ENCODE data around the gene SLC25A25. TPM values are rescaled to one million over a fixed set of nuclear protein-coding genes. Genes with fewer than 3 reads are reported as not detected.

SLC25A25 gene
- total RNA-seq, 4 donors from 2014 or later, result 15.8 to 37.9 (median 24.1) TPM

DNA sequence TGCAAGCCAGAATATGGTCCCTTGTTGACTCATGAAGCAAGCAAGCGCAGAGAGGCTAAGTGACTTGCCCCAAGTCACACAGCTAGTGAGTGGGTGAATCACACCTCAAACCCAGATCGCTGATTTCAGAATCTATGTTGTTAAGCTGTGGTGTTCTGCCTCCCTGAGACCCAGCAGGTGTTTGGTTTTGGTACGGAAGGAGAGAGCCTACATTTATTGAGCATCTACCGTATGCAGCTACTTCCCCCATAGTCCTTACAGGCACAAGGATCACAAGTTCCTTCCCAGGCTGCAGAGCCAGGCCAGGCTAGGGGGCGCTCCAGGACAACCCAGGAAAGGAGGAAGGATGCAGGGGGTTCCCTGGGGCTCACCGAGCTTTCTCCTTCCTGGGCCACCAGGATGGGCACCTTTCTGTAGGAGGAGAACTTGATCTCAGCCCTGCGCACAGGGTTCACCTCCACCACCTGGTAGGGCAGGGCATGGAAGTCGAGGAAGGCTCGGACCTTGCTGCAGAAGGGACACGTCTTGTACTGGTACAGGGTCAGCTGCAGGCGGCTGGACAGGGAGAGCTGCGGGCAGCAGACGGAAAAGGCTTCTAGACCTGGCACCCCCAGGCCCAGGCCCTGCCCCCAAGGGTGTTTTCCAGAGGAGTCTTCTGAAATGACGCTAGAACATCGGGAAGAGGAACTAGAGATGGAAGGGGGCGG lies 57.0 kb downstream of the SLC25A25 start:
- no peak for DNase-seq
- peaks cover 9 to 48% (median 32%) of the 10 kb centered on the region in 3 donors for H3K36me3 ChIP-seq
- 54 to 74% methylated on average over 3 to 7 of the region's 16 CpGs for WGBS, 2 donors
- H3K27ac ChIP-seq, result no peak overlapping the region
- H3K9me3 ChIP-seq, result no peaks in the 10 kb centered on the region
- no peaks in the 10 kb centered on the region for H3K27me3 ChIP-seq
- intact Hi-C loops (cut with DNase I), result no loop called here
- H3K4me1 ChIP-seq, result peaks cover 25 to 47% (median 27%) of the 10 kb centered on the region in 3 donors
- no peak overlapping the region for H3K4me3 ChIP-seq
- TF ChIP-seq POLR2A (IDR thresholded peaks at IDR 0.05), result no peak
- TF ChIP-seq, protein P1, sequence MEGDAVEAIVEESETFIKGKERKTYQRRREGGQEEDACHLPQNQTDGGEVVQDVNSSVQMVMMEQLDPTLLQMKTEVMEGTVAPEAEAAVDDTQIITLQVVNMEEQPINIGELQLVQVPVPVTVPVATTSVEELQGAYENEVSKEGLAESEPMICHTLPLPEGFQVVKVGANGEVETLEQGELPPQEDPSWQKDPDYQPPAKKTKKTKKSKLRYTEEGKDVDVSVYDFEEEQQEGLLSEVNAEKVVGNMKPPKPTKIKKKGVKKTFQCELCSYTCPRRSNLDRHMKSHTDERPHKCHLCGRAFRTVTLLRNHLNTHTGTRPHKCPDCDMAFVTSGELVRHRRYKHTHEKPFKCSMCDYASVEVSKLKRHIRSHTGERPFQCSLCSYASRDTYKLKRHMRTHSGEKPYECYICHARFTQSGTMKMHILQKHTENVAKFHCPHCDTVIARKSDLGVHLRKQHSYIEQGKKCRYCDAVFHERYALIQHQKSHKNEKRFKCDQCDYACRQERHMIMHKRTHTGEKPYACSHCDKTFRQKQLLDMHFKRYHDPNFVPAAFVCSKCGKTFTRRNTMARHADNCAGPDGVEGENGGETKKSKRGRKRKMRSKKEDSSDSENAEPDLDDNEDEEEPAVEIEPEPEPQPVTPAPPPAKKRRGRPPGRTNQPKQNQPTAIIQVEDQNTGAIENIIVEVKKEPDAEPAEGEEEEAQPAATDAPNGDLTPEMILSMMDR (IDR thresholded peaks at IDR 0.05), result peak; percentile 41 to 75 (median 54)

DNA sequence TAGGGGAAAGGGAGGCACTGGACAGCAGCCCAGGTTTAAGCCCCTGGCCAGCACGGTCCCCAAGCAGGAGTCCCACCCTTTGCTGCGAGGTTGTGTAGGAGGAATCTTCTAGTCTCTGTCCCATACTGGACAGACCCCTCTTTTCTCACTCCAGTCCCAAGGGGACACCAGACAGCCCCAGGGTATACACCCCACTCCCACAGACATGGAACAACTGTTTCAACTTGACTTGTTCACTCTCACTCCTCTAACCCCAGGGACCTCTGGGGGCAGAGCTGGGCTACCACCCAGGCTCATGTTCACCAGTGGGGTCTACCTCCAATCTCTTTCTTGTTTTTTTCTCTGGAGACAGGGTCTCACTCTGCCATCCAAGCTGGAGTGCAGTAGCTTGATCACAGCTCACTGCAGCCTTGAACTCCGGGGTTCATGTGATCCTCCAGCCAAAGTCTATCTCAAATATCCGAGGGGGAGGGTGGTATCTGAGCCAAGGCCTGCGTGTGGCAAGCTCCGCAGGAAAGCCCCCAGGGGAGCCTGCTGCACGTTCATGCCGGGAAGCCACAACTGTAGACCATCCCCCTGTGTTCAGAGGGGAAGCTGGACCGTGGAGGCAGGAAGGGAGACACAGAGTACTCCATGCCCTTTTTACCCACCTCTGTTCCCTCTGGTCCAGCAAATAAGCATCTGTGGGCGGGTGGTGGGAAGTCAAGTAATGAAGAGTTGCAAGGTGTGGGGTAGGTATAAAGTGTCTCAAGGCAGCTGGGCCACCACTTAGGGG lies 57.7 kb downstream of the SLC25A25 start:
- TF ChIP-seq POLR2A (IDR thresholded peaks at IDR 0.05), result no peak
- TF ChIP-seq, protein P1 (IDR thresholded peaks at IDR 0.05), result no peak
- Histone ChIP-seq H3K4me1 (peaks cover 25 to 47% (median 27%) of the 10 kb centered on the region in 3 donors), H3K27me3 (no peaks in the 10 kb centered on the region), H3K27ac (peak overlapping the region in 2 of 4 donors; percentile 33 to 39), H3K9me3 (no peaks in the 10 kb centered on the region), H3K4me3 (peak overlapping the region in 3 of 4 donors; percentile 82 to 99 (median 93)), H3K36me3 (peaks cover 9 to 41% (median 32%) of the 10 kb centered on the region in 3 donors)
- 30 to 44% methylated on average over 6 to 9 of the region's 10 CpGs for WGBS, 2 donors
- DNase-seq, result no peak
- intact Hi-C loops (cut with DNase I), result no loop called here

DNA sequence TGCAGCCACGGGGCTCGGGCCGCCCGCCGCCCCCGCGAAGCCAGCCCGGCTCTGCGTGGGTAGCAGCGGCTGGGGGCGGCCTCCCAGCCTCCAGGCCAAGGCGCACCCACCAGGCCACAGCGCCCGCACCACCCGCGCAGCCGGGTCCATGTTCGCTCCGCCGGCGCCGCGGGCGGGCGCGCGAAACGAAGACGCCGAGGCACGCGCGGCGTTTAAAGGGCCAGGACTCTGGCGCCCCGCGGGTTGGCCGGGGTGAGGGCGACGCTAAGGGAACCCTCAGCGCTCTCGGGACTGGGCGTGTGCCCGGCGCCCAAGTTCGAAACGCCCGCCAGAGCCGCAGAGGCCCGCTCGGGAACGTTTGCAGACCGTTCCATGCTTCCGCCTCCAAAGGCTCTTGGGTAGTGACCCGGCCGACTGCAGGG lies 59.5 kb downstream of the SLC25A25 start, which contains the start of gene PTGES2:
Gene PTGES2, minus strand, starts transcription at position 162 of the 422 bp plus-strand sequence. Its CDS starts 12 bp downstream, at position 150.
- intact Hi-C loops (cut with DNase I), result no loop called here
- peaks cover 4 to 22% (median 21%) of the 10 kb centered on the region in 3 donors for H3K36me3 ChIP-seq
- DNase-seq, result no peak
- peak within 1 kb of the TSS; percentile 88 to 99 (median 97) for H3K27ac ChIP-seq
- H3K4me3 ChIP-seq, result peak within 1 kb of the TSS; percentile 82 to 99 (median 92)
- peaks cover 25 to 47% (median 27%) of the 10 kb centered on the region in 3 donors for H3K4me1 ChIP-seq
- TF ChIP-seq, protein P1 (IDR thresholded peaks at IDR 0.05), result no peak
- peak in 1 of 4 donors; percentile 44 for TF ChIP-seq POLR2A (IDR thresholded peaks at IDR 0.05)
- peaks cover 0 to 8% (median 0%) of the 10 kb centered on the region in 4 donors for H3K27me3 ChIP-seq
- no CpG with 5 or more reads among the region's 56 CpGs for WGBS, 2 donors
- no peaks in the 10 kb centered on the region for H3K9me3 ChIP-seq

DNA sequence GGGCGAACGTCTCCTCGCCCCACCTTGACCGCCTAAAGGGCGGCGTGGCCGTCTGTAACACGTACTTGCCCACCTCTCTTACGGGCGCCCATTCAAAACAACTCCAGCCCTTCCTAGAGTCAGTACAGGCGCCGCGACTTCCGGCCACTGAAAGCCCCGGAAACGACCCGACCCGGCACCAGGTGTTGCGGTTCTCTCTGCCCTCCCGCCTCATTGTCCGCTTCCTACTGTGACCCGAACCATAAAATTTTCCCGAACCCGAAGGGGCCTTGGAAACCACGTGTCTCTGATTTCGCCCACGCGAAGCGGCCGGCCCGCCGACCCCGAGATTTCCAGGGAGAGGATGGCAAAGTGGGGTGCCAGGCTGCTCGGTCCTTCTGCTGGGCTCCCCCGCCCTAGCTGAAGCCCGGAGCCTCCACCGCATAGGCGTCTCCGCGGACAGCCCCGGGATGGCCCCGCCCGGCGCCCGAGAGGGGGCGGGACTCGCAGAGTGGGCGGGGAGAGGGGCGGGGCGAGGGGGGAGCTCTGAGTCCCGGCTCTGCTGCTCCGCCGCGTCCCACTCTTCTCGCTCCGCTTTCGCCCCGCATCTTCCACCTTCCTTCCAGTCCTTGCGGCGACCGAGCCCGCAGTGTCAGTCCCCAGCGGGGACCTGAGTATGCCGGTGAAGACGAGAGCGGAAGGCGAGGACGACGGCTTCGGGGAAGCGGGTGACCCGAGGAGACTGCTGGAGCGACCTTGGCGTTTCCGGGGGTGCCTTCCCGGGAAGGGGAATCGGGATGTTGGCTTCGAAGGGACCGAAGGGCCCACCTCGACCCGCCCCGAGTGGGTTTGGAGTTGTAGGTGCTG lies 60.2 kb downstream of the SLC25A25 start:
- DNase-seq, result peak; percentile 42
- WGBS, 2 donors, result 0% methylated on average over 6 of the region's 82 CpGs; no CpG with 5 or more reads in 1 of the 2 donors
- Histone ChIP-seq H3K27me3 (peaks cover 0 to 8% (median 0%) of the 10 kb centered on the region in 4 donors), H3K9me3 (no peaks in the 10 kb centered on the region), H3K36me3 (peaks cover 0 to 16% (median 16%) of the 10 kb centered on the region in 3 donors), H3K4me3 (peak overlapping the region; percentile 82 to 99 (median 92)), H3K27ac (peak overlapping the region; percentile 88 to 99 (median 97)), H3K4me1 (peaks cover 25 to 47% (median 27%) of the 10 kb centered on the region in 3 donors)
- TF ChIP-seq POLR2A (IDR thresholded peaks at IDR 0.05), result peak in 1 of 4 donors; percentile 60
- TF ChIP-seq, protein P1 (IDR thresholded peaks at IDR 0.05), result peak in 1 of 6 experiments; percentile 7
- intact Hi-C loops (cut with DNase I), result no loop called here

All from esophagus squamous epithelium (tissue), 5 donors.